ENCODE measurements around the gene TRANK1.

The TRANK1 gene

DNA sequence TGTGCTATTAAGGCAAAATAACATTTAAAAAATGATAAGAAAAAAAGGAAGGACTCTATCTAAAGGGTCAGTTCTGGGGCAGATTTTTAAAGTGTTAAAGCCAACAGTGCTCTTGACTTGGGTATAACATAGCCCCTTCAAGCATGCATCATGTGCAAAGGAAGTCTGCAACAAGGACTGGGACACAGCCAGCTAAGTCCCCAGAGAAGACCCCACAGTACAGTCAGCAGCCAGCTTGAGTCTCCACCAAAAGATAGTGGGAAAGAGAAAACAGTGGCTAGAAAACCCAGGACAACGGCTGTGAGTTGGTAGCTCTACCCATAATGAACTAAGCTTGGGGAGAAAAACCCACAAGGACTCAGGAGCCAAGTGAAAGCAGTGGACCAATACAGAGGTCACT, 94.1 kb downstream of the TRANK1 start:
- no peak for DNase-seq (ENCODE audit: low read depth in 2 of 2, low spot score in 1 of 2)

DNA sequence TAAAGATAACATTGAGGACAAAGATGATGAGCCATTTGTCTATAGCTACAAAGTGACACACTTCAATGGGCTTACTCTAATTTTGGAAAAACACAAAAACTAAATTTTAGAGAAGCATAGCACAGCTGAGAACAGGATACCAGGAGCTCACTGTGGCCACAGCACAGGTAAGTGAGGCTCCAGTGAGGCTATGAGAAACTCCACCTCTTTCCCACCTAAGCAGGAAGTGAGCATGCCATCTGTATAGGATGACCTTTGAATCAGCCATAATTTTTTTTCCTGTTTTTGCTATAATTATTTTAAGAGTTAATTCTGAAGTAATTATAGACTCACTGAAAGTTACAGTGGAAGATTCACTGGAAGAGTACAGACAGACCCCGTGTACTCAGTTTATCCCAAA, 98.4 kb downstream of the TRANK1 start:
- DNase-seq (ENCODE audit: low read depth in 2 of 2, low spot score in 1 of 2): no peak

GRCh38 chr3:36843065-36844051, 101.5 kb downstream of the TRANK1 start:
- DNase-seq (ENCODE audit: low read depth in 2 of 2, low spot score in 1 of 2): peak in 1 of 2 donors; percentile 4

DNA sequence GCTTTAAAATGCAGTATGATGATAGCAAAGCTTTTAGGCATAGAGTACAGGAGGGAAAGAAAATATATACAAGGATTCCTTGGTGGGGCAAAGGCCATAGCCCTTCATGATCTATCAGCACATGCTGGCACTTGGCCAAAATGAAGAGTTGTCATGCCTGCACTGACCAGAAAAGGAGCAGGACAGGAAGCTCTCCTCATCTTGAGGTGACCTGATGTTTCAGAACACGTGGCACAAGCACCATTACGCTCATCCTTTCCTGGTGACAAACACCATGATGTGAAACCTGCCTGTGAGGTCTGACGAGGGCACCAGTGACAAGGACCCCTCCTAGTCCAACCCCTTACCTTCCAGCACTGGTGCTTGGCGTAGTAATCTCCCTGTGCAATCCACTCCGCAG, 102.6 kb downstream of the TRANK1 start:
- no peak for DNase-seq (ENCODE audit: low read depth in 2 of 2, low spot score in 1 of 2)

GRCh38 chr3:36840453-36840921, 104.4 kb downstream of the TRANK1 start:
- no peak for DNase-seq (ENCODE audit: low read depth in 2 of 2, low spot score in 1 of 2)

- DNase-seq (ENCODE audit: low read depth in 2 of 2, low spot score in 1 of 2): no peak
These were observed 107.8 kb downstream of the TRANK1 start for GRCh38 chr3:36837089-36837488.

- no peak for DNase-seq (ENCODE audit: low read depth in 2 of 2, low spot score in 1 of 2)
These were observed 111.6 kb downstream of the TRANK1 start for GRCh38 chr3:36833160-36833814.

DNA sequence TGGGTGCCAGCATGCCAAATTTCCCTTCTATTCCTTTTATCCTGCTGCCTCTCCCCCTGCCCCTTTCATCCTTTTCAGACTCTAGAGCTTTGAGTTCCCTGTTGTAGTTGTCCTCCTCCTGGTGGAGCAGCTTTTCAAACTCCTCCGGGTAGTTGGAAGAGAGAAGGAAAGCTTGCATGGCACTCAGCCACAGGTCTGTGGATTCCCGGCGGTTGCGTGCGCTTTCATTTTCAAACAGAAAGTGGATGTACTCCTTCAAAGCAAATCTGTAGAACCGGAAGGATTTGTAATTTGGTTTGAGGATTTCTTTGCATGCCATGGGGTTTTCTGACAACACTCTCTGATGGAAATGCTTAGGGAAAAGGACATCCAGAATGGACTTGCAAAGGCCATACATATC, 112.4 kb downstream of the TRANK1 start:
- no peak for DNase-seq (ENCODE audit: low read depth in 2 of 2, low spot score in 1 of 2)

GRCh38 chr3:36827133-36827532, 117.7 kb downstream of the TRANK1 start:
- DNase-seq (ENCODE audit: low read depth in 2 of 2, low spot score in 1 of 2): no peak

DNA sequence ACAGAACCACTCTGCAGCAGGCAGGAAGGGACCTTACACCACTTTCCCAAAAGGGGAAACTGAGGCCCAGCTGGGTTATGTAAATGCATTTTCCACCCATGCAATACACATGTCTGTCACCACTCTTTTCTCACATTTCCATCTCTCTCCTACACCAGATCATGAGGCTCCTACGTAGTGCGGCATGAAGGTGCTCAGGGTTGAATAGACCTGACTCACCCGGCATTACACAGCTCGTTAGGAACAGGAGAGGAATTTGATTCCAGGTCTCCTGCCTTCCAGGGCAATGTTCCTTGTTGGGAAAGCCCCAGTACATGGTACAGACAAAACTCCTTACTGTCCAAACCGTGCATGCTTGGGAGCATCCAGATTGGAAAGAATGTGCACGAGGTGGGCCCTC, 118.6 kb downstream of the TRANK1 start:
- DNase-seq (ENCODE audit: low read depth in 2 of 2, low spot score in 1 of 2): no peak

GRCh38 chr3:36824443-36824842, 120.4 kb downstream of the TRANK1 start:
- DNase-seq (ENCODE audit: low read depth in 2 of 2, low spot score in 1 of 2): no peak

- DNase-seq (ENCODE audit: low read depth in 2 of 2, low spot score in 1 of 2): no peak
These were observed 121.0 kb downstream of the TRANK1 start for GRCh38 chr3:36823806-36824205.

DNA sequence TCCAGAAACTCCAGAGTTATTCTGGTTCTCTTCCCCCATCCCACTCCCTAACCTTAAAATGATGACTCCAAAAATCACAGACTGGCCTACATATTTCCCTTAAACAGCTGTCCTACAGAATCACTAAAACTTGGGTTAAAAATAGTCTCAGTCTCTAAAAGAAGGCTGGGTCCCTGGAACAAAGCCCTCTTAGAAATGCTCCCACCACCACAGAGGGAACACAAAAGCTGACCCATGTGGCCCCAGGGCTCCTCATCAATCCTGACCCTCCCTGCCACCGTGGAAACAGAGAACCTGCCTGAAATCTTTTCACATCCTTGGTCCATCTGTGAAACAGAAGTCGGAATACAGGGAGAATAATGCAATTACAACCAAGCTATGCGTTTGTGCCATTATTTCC, 124.8 kb downstream of the TRANK1 start:
- DNase-seq (ENCODE audit: low read depth in 2 of 2, low spot score in 1 of 2): no peak

DNA sequence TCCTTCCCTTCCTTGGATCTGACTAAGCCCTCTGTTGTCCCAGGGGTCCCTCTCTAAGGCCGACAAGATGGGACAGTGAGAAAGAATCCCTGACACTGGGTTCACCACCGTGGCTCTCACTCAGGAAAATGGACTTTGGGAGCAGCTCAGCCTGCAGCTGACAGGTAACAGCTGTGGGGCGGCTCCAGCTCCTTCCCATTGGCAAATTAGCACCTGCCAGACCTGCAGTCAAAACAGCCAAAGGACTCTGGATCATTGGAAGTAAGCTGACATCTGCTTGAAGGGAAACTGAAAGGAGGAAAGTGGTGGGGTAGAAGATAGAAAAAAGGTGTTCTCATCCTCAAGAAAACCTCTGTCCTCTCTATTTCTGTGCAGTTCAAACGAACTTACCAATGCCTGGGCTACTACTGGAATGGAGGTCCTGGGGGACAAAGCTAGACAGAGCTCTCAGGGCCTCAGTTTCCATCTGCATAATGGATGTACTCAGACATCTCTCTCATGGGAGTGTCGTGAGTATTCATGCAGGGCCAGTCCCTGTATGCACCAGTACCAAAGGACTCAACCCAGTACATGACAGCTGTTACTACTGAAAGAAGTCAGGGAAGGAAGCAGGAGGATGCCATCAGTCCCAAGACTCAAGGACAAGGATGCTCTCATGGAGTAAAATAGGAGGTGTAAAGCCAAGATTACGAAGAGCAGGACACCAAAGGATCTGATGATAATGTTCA, 126.9 kb downstream of the TRANK1 start:
- no peak for DNase-seq (ENCODE audit: low read depth in 2 of 2, low spot score in 1 of 2)

GRCh38 chr3:36815375-36815774, 129.5 kb downstream of the TRANK1 start:
- no peak for DNase-seq (ENCODE audit: low read depth in 2 of 2, low spot score in 1 of 2)

DNA sequence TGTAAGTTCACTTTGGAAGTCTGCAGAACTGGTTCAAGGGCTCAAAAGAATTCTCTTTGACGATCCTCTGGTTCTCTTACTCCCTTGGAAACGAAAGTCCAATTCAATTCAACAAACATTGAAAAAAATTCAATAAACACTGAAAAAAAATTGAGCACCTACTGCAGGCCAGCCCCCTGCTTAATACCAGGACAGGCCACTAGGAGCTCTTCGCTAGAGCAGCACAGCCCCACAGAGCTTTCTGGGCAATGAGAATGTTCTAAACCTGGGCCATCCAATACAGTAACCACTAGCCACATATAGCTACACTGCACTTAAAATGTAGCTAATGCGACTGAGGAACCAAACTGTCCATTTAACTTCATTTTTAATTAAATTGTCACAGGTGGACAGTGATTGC, 130.1 kb downstream of the TRANK1 start:
- DNase-seq (ENCODE audit: low read depth in 2 of 2, low spot score in 1 of 2): no peak

DNA sequence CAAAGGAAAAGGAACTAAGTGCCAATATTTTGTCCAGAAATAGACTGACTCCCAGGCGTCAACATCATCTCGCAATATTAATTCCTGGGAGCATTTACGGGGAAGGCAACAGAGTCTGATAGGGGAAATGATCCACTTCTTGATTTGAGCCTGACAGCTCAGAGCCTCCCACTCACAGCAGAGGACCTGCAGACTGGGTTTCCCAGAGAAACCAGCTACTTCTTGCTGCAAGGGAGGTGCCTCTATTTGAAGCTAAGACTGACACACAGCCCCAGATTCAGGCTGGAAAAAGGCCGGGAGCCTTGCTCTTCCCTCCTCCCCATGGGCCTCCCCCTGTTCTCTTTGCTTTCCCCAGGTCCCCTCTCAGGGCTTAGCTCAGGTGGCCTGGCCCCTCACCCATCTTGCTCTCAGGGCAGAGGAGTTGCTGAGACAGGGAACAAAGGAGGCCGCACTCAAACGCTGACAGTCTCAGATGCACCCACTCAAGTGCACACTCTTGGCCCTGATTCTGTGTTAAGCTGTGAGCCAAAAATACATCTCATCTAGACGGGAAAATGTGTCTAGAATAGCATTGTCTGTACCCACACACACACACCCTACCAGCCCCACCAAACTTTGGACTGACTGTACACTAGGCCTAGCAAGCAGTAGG, 130.7 kb downstream of the TRANK1 start:
- no peak for DNase-seq (ENCODE audit: low read depth in 2 of 2, low spot score in 1 of 2)

- no peak for DNase-seq (ENCODE audit: low read depth in 2 of 2, low spot score in 1 of 2)
These were observed 131.5 kb downstream of the TRANK1 start for GRCh38 chr3:36813305-36813704.

DNA sequence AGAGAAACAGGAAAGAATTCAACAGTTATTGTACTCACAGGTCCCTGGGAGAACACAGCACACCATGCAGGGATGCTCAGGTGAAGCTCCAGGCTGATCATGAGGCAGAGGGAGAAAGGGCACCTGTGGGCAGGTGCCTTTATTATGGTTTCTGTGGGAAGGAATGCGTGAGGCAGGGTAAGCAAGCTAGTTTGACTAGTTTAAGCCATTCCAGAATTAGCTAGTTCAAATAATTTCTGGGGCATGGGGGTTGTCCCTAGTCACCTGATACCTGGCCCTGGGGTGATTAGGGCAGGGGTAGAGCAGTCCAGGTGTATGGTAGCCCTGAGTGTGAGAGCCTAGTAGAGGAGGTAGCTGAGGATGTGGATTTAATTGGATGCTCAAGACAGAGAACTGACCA, 132.6 kb downstream of the TRANK1 start:
- no peak for DNase-seq (ENCODE audit: low read depth in 2 of 2, low spot score in 1 of 2)

GRCh38 chr3:36811768-36812167, 133.1 kb downstream of the TRANK1 start:
- no peak for DNase-seq (ENCODE audit: low read depth in 2 of 2, low spot score in 1 of 2)
